ENCODE measurements around the gene PPM1H. TPM values are rescaled to one million over a fixed set of nuclear protein-coding genes. Genes with fewer than 3 reads are reported as not detected.

Gene PPM1H
- total RNA-seq, 1 donor from 2014 or later, result 0.85 TPM

- H3K27ac ChIP-seq, result no peak overlapping the region
- intact Hi-C loops (cut with DNase I), result no loop called here
Observed at GRCh38 chr12:62712681-62713573, 222.0 kb downstream of the PPM1H start.

GRCh38 chr12:62711631-62712241 is 223.2 kb downstream of the PPM1H start:
- no peaks in the 10 kb centered on the region for H3K4me1 ChIP-seq
- no peak overlapping the region for H3K27ac ChIP-seq
- intact Hi-C loops (cut with DNase I), result no loop called here
- H3K9me3 ChIP-seq, result no peaks in the 10 kb centered on the region
- no peak for TF ChIP-seq CTCF (IDR thresholded peaks at IDR 0.05)
- DNase-seq (ENCODE audit: low spot score in 2 of 2), result no peak
- H3K27me3 ChIP-seq, result no peaks in the 10 kb centered on the region
- no peaks in the 10 kb centered on the region for H3K36me3 ChIP-seq
- H3K4me3 ChIP-seq, result no peak overlapping the region

More at GRCh38 chr12:62712681-62713573, 222.0 kb downstream of the PPM1H start:
- TF ChIP-seq CTCF (IDR thresholded peaks at IDR 0.05), result no peak
- Histone ChIP-seq H3K36me3 (no peaks in the 10 kb centered on the region), H3K27me3 (no peaks in the 10 kb centered on the region), H3K9me3 (no peaks in the 10 kb centered on the region), H3K4me1 (no peaks in the 10 kb centered on the region), H3K4me3 (no peak overlapping the region)
- DNase-seq (ENCODE audit: low spot score in 2 of 2), result no peak

DNA sequence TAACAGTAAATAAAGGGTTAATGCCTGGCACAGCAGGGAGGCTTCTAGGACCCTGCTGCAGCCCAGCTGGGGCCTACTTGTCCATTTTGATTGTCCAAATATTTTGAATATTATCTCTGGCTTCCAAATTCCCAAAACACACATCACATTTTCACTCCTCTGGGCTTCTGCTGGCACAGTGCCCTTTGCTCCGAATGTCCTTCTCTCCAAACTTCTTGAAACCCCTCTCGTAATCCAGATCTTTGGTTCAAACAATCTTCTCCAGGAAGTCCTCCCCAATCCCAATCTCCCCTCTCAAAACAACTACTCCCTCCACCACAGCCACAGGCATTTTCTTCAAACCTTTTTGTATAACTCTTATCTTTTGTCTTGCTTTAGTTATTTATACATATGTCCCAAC is 225.6 kb downstream of the PPM1H start:
- DNase-seq (ENCODE audit: low spot score in 2 of 2), result no peak
- H3K36me3 ChIP-seq, result no peaks in the 10 kb centered on the region
- no peak for TF ChIP-seq CTCF (IDR thresholded peaks at IDR 0.05)
- intact Hi-C loops (cut with DNase I), result no loop called here
- H3K27me3 ChIP-seq, result no peaks in the 10 kb centered on the region
- H3K9me3 ChIP-seq, result no peaks in the 10 kb centered on the region
- H3K27ac ChIP-seq, result no peak overlapping the region
- H3K4me3 ChIP-seq, result no peak overlapping the region
- peaks cover 0 to under 1% of the 10 kb centered on the region in 2 donors for H3K4me1 ChIP-seq

DNA sequence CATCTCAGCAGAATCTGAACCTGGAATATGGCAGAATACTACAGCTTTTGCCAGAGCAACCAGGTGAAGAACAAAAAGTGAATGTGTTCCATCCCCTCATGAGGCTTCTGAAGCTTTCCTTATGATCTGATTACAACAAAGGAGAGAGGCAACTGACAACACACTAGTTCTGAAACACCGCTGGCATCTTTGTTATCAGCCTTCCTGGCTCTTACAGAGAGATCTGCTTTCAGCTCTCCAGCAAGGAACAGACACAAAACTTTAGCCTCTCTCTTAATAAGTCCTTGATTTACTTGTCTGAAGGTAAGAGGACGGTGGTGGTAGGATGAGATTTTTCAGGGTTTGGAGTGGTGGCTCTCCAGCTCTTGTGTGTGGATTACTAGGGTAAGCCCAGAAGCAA is 227.0 kb downstream of the PPM1H start:
- no peaks in the 10 kb centered on the region for H3K9me3 ChIP-seq
- intact Hi-C loops (cut with DNase I), result no loop called here
- peaks cover 6 to 13% of the 10 kb centered on the region in 2 donors for H3K4me1 ChIP-seq
- H3K36me3 ChIP-seq, result no peaks in the 10 kb centered on the region
- no peak for TF ChIP-seq CTCF (IDR thresholded peaks at IDR 0.05)
- H3K27me3 ChIP-seq, result no peaks in the 10 kb centered on the region
- DNase-seq (ENCODE audit: low spot score in 2 of 2), result no peak
- no peak overlapping the region for H3K27ac ChIP-seq
- no peak overlapping the region for H3K4me3 ChIP-seq

- Histone ChIP-seq H3K4me1 (peaks cover 12 to 19% of the 10 kb centered on the region in 2 donors), H3K9me3 (no peaks in the 10 kb centered on the region), H3K36me3 (no peaks in the 10 kb centered on the region), H3K4me3 (no peak overlapping the region), H3K27me3 (no peaks in the 10 kb centered on the region), H3K27ac (no peak overlapping the region)
- intact Hi-C loops (cut with DNase I), result no loop called here
- TF ChIP-seq CTCF (IDR thresholded peaks at IDR 0.05), result no peak
- no peak for DNase-seq (ENCODE audit: low spot score in 2 of 2)
Observed at GRCh38 chr12:62705846-62706245, 229.1 kb downstream of the PPM1H start.
